Astrocyte (in vitro differentiated cells and primary cell): ENCODE results near the gene EFCC1. TPM values are rescaled to one million over a fixed set of nuclear protein-coding genes. Genes with fewer than 3 reads are reported as not detected.

Experiments
- DNase-seq: peaks from one replicate; pipeline ENCODE4 v3.0.0-alpha.2; 2010; ENCODE audit warnings: low read depth
- FAIRE-seq: peaks from 2 replicates; lab custom pipeline; 2011; peaks lifted over from hg19 to GRCh38; lab: Jason Lieb, UNC
- H2AFZ ChIP-seq: 2 replicates; pipeline ENCODE4 v1.6.0; 2012; ENCODE audit warnings: low read depth, low read length, inconsistent platforms
- H3K27ac ChIP-seq: 2 replicates; pipeline ENCODE4 v1.5.1; 2011; ENCODE audit warnings: low read depth, low read length, inconsistent platforms
- H3K27me3 ChIP-seq: 2 replicates; pipeline ENCODE4 v1.6.0; 2011; ENCODE audit warnings: low read length, inconsistent platforms; ENCODE audit not compliant: insufficient read depth
- H3K36me3 ChIP-seq: 2 replicates; pipeline ENCODE4 v1.5.1; 2011; ENCODE audit warnings: low read length, inconsistent platforms; ENCODE audit not compliant: insufficient read depth
- H3K4me1 ChIP-seq: 2 replicates; pipeline ENCODE4 v1.5.1; 2011; ENCODE audit warnings: low read length, inconsistent platforms; ENCODE audit not compliant: insufficient read depth
- H3K4me2 ChIP-seq: 2 replicates; pipeline ENCODE4 v1.6.0; 2012; ENCODE audit warnings: low read length, inconsistent platforms
- H3K4me3 ChIP-seq: 2 replicates; pipeline ENCODE4 v1.5.1; 2011; ENCODE audit warnings: low read depth, mild to moderate bottlenecking, low read length, inconsistent platforms; ENCODE audit not compliant: insufficient read depth
- H3K79me2 ChIP-seq: 2 replicates; pipeline ENCODE4 v1.6.0; 2012; ENCODE audit warnings: mild to moderate bottlenecking, low read length, inconsistent platforms; ENCODE audit not compliant: insufficient read depth
- H3K9ac ChIP-seq: 2 replicates; pipeline ENCODE4 v1.6.0; 2012; ENCODE audit warnings: mild to moderate bottlenecking, low read length, inconsistent platforms
- H3K9me3 ChIP-seq: 2 replicates; pipeline ENCODE4 v1.5.1; 2012; ENCODE audit warnings: low read depth, mild to moderate bottlenecking, low read length, inconsistent platforms; ENCODE audit not compliant: insufficient read depth
- H4K20me1 ChIP-seq: 2 replicates; pipeline ENCODE4 v1.6.0; 2012; ENCODE audit warnings: low read length, inconsistent platforms; ENCODE audit not compliant: insufficient read depth
- H3K27ac Mint-ChIP-seq: one replicate; pipeline ENCODE4 v1.8.0; 2021; ENCODE audit warnings: mild to moderate bottlenecking, mixed read lengths; ENCODE audit not compliant: unreplicated experiment
- H3K27me3 Mint-ChIP-seq: one replicate; pipeline ENCODE4 v1.8.0; 2021; ENCODE audit warnings: low read depth, mixed read lengths; ENCODE audit not compliant: unreplicated experiment
- H3K36me3 Mint-ChIP-seq: one replicate; pipeline ENCODE4 v1.8.0; 2021; ENCODE audit warnings: low read depth, mixed read lengths; ENCODE audit not compliant: unreplicated experiment
- H3K4me1 Mint-ChIP-seq: one replicate; pipeline ENCODE4 v1.8.0; 2021; ENCODE audit warnings: low read depth, mixed read lengths; ENCODE audit not compliant: unreplicated experiment
- H3K4me3 Mint-ChIP-seq: one replicate; pipeline ENCODE4 v1.8.0; 2021; ENCODE audit warnings: mild to moderate bottlenecking, moderate library complexity, mixed read lengths; ENCODE audit not compliant: unreplicated experiment
- H3K9me3 Mint-ChIP-seq: one replicate; pipeline ENCODE4 v1.8.0; 2021; ENCODE audit warnings: mild to moderate bottlenecking, mixed read lengths; ENCODE audit not compliant: unreplicated experiment
- CTCF ChIP-seq: IDR thresholded peaks from 2 replicates; pipeline ENCODE4 v1.5.1; 2011; ENCODE audit warnings: low read depth, mild to moderate bottlenecking, inconsistent platforms, low read length, moderate library complexity; ENCODE audit not compliant: insufficient read depth
- EZH2 ChIP-seq: IDR thresholded peaks from 2 replicates; pipeline ENCODE4 v1.6.1; 2012; ENCODE audit warnings: mild to moderate bottlenecking, low read length, inconsistent platforms; ENCODE audit not compliant: insufficient read depth
- total RNA-seq: library from RNA; stranded (reverse); gene quantifications from 2 replicates; pipeline ENCODE4 v1.2.1, GENCODE V29; 2021

The EFCC1 gene
- total RNA-seq, 1 donor from 2014 or later, result not detected

- no peak for DNase-seq
- Histone ChIP-seq H3K36me3 (no peaks in the 10 kb centered on the region), H3K79me2 (no peaks in the 10 kb centered on the region), H4K20me1 (no peaks in the 10 kb centered on the region), H2AFZ (no peak overlapping the region), H3K27ac (no peak overlapping the region), H3K9ac (no peak overlapping the region), H3K4me3 (no peak overlapping the region), H3K4me2 (no peak overlapping the region), H3K4me1 (no peaks in the 10 kb centered on the region), H3K9me3 (no peaks in the 10 kb centered on the region), H3K27me3 (peaks cover 16% of the 10 kb centered on the region)
- H3K4me1 Mint-ChIP-seq, result no peaks in the 10 kb centered on the region
- no peaks in the 10 kb centered on the region for H3K36me3 Mint-ChIP-seq
- H3K27me3 Mint-ChIP-seq, result peaks cover 11% of the 10 kb centered on the region
- no peak overlapping the region for H3K4me3 Mint-ChIP-seq
- FAIRE-seq, result no peak
- no peak overlapping the region for H3K27ac Mint-ChIP-seq
- H3K9me3 Mint-ChIP-seq, result no peaks in the 10 kb centered on the region
- TF ChIP-seq CTCF (no peak), EZH2 (no peak)
Measured at GRCh38 chr3:128973988-128974564, 27.0 kb upstream of the EFCC1 start.

- Histone ChIP-seq H3K79me2 (no peaks in the 10 kb centered on the region), H2AFZ (no peak overlapping the region), H3K9me3 (no peaks in the 10 kb centered on the region), H4K20me1 (no peaks in the 10 kb centered on the region), H3K9ac (no peak overlapping the region), H3K36me3 (no peaks in the 10 kb centered on the region), H3K4me2 (no peak overlapping the region), H3K27ac (no peak overlapping the region), H3K27me3 (peaks cover 16% of the 10 kb centered on the region), H3K4me3 (no peak overlapping the region), H3K4me1 (no peaks in the 10 kb centered on the region)
- TF ChIP-seq EZH2, result no peak
- no peak for TF ChIP-seq CTCF
- DNase-seq (no peak), FAIRE-seq (no peak)
- H3K4me3 Mint-ChIP-seq, result peak overlapping the region; percentile 23
- peaks cover 12% of the 10 kb centered on the region for H3K27me3 Mint-ChIP-seq
- no peaks in the 10 kb centered on the region for H3K36me3 Mint-ChIP-seq
- H3K9me3 Mint-ChIP-seq, result no peaks in the 10 kb centered on the region
- no peak overlapping the region for H3K27ac Mint-ChIP-seq
- no peaks in the 10 kb centered on the region for H3K4me1 Mint-ChIP-seq
Measured at GRCh38 chr3:128975276-128975675, 25.8 kb upstream of the EFCC1 start.

- no peaks in the 10 kb centered on the region for H3K79me2 ChIP-seq
- H4K20me1 ChIP-seq, result no peaks in the 10 kb centered on the region
- H3K27me3 ChIP-seq, result peaks cover 17% of the 10 kb centered on the region
- Mint-ChIP-seq H3K4me1 (no peaks in the 10 kb centered on the region), H3K4me3 (no peak overlapping the region), H3K36me3 (no peaks in the 10 kb centered on the region), H3K9me3 (no peaks in the 10 kb centered on the region), H3K27ac (no peak overlapping the region), H3K27me3 (peaks cover 24% of the 10 kb centered on the region)
- no peaks in the 10 kb centered on the region for H3K4me1 ChIP-seq
- H2AFZ ChIP-seq, result no peak overlapping the region
- TF ChIP-seq EZH2, result no peak
- no peak for TF ChIP-seq CTCF
- no peaks in the 10 kb centered on the region for H3K9me3 ChIP-seq
- H3K9ac ChIP-seq, result no peak overlapping the region
- no peak overlapping the region for H3K27ac ChIP-seq
- no peak for FAIRE-seq
- no peak overlapping the region for H3K4me2 ChIP-seq
- H3K4me3 ChIP-seq, result no peak overlapping the region
- no peak for DNase-seq
- H3K36me3 ChIP-seq, result no peaks in the 10 kb centered on the region
Measured at GRCh38 chr3:128983293-128984069, 17.6 kb upstream of the EFCC1 start.
